ENCODE measurements around the gene EIF3J. TPM values are rescaled to one million over a fixed set of nuclear protein-coding genes. Genes with fewer than 3 reads are reported as not detected.

EIF3J gene
- total RNA-seq, 4 donors from 2014 or later: 46.2 to 60.6 (median 53.7) TPM

- no peak overlapping the region for H3K4me3 ChIP-seq
- H3K27me3 ChIP-seq: no peaks in the 10 kb centered on the region
- H3K27ac ChIP-seq (replicated peaks in 1 of 4): no peak overlapping the region
- peaks cover 0 to 5% (median 2%) of the 10 kb centered on the region in 4 donors for H3K9me3 ChIP-seq
- no peaks in the 10 kb centered on the region for H3K4me1 ChIP-seq
- intact Hi-C loops (cut with DNase I): no loop called here
- TF ChIP-seq POLR2AphosphoS5 (IDR thresholded peaks at IDR 0.05): no peak
- no peak for TF ChIP-seq EP300 (IDR thresholded peaks at IDR 0.05)
- no peak for TF ChIP-seq CTCF (IDR thresholded peaks at IDR 0.05)
- TF ChIP-seq POLR2A (IDR thresholded peaks at IDR 0.05; ENCODE audit: low read depth): no peak
- WGBS: 98% methylated on average over 4 of the region's 4 CpGs
- no peak for DNase-seq (ENCODE audit: extremely low spot score)
- peaks cover 66 to 100% (median 92%) of the 10 kb centered on the region in 4 donors for H3K36me3 ChIP-seq
These were observed 29.2 kb downstream of the EIF3J start for GRCh38 chr15:44566155-44566540.

- no peaks in the 10 kb centered on the region for H3K4me1 ChIP-seq
- no peaks in the 10 kb centered on the region for H3K27me3 ChIP-seq
- peaks cover 0 to 5% (median 2%) of the 10 kb centered on the region in 4 donors for H3K9me3 ChIP-seq
- TF ChIP-seq CTCF (IDR thresholded peaks at IDR 0.05): no peak
- TF ChIP-seq EP300 (IDR thresholded peaks at IDR 0.05): no peak
- peak in 1 of 2 donors; percentile 3 for TF ChIP-seq POLR2AphosphoS5 (IDR thresholded peaks at IDR 0.05)
- no peak for TF ChIP-seq POLR2A (IDR thresholded peaks at IDR 0.05; ENCODE audit: low read depth)
- H3K36me3 ChIP-seq: peaks cover 53 to 98% (median 87%) of the 10 kb centered on the region in 4 donors
- no peak for DNase-seq (ENCODE audit: extremely low spot score)
- 72% methylated on average over 3 of the region's 3 CpGs for WGBS
- H3K27ac ChIP-seq (replicated peaks in 1 of 4): peak overlapping the region in 1 of 4 donors; percentile 22
- H3K4me3 ChIP-seq: no peak overlapping the region
- intact Hi-C loops (cut with DNase I): no loop called here
These were observed 31.4 kb downstream of the EIF3J start for GRCh38 chr15:44568338-44568737.

GRCh38 chr15:44569316-44569715 lies 32.4 kb downstream of the EIF3J start:
- H3K36me3 ChIP-seq: peaks cover 43 to 98% (median 87%) of the 10 kb centered on the region in 4 donors
- H3K27ac ChIP-seq (replicated peaks in 1 of 4): no peak overlapping the region
- H3K9me3 ChIP-seq: peaks cover 0 to 5% (median 2%) of the 10 kb centered on the region in 4 donors
- H3K4me1 ChIP-seq: no peaks in the 10 kb centered on the region
- no peaks in the 10 kb centered on the region for H3K27me3 ChIP-seq
- TF ChIP-seq POLR2A (IDR thresholded peaks at IDR 0.05; ENCODE audit: low read depth) (no peak), CTCF (IDR thresholded peaks at IDR 0.05) (no peak), EP300 (IDR thresholded peaks at IDR 0.05) (no peak), POLR2AphosphoS5 (IDR thresholded peaks at IDR 0.05) (no peak)
- H3K4me3 ChIP-seq: no peak overlapping the region
- WGBS: 98% methylated on average over 4 of the region's 4 CpGs
- intact Hi-C loops (cut with DNase I): no loop called here
- DNase-seq (ENCODE audit: extremely low spot score): no peak

GRCh38 chr15:44570361-44570760 lies 33.4 kb downstream of the EIF3J start:
- Histone ChIP-seq H3K9me3 (peaks cover 0 to 5% (median 2%) of the 10 kb centered on the region in 4 donors), H3K4me1 (no peaks in the 10 kb centered on the region), H3K27me3 (no peaks in the 10 kb centered on the region), H3K27ac (replicated peaks in 1 of 4) (peak overlapping the region in 1 of 4 donors; percentile 26), H3K4me3 (no peak overlapping the region), H3K36me3 (peaks cover 32 to 94% (median 83%) of the 10 kb centered on the region in 4 donors)
- intact Hi-C loops (cut with DNase I): no loop called here
- 98% methylated on average over 4 of the region's 4 CpGs for WGBS
- no peak for DNase-seq (ENCODE audit: extremely low spot score)
- no peak for TF ChIP-seq POLR2AphosphoS5 (IDR thresholded peaks at IDR 0.05)
- TF ChIP-seq CTCF (IDR thresholded peaks at IDR 0.05): no peak
- no peak for TF ChIP-seq EP300 (IDR thresholded peaks at IDR 0.05)
- TF ChIP-seq POLR2A (IDR thresholded peaks at IDR 0.05; ENCODE audit: low read depth): no peak

- peaks cover 11 to 75% (median 56%) of the 10 kb centered on the region in 4 donors for H3K36me3 ChIP-seq
- no peaks in the 10 kb centered on the region for H3K9me3 ChIP-seq
- H3K27me3 ChIP-seq: no peaks in the 10 kb centered on the region
- H3K27ac ChIP-seq (replicated peaks in 1 of 4): no peak overlapping the region
- no peak for DNase-seq (ENCODE audit: extremely low spot score)
- H3K4me1 ChIP-seq: peaks cover 0 to 2% (median under 1%) of the 10 kb centered on the region in 4 donors
- H3K4me3 ChIP-seq: no peak overlapping the region
- TF ChIP-seq POLR2A (IDR thresholded peaks at IDR 0.05; ENCODE audit: low read depth) (no peak), EP300 (IDR thresholded peaks at IDR 0.05) (no peak), CTCF (IDR thresholded peaks at IDR 0.05) (no peak), POLR2AphosphoS5 (IDR thresholded peaks at IDR 0.05) (no peak)
- WGBS: 91% methylated on average over 6 of the region's 6 CpGs
- intact Hi-C loops (cut with DNase I): no loop called here
These were observed 36.4 kb downstream of the EIF3J start for GRCh38 chr15:44573386-44573785.
